ENCODE results near the gene ABCG1.

- no peak for TF ChIP-seq FOXM1 (IDR thresholded peaks at IDR 0.05; ENCODE audit: borderline replicate concordance)
- TF ChIP-seq NFRKB (IDR thresholded peaks at IDR 0.05) = no peak
- TF ChIP-seq LEF1 (IDR thresholded peaks at IDR 0.05; ENCODE audit: borderline replicate concordance) = no peak
- TF ChIP-seq FOXA1 (IDR thresholded peaks at IDR 0.05) = no peak
- no peak for TF ChIP-seq SUZ12 (IDR thresholded peaks at IDR 0.05)
These were observed 10.7 kb downstream of the ABCG1 start for GRCh38 chr21:42229676-42230075.

Measured in HEK293T (cell line).